Parathyroid adenoma (tissue), 2 donors: ENCODE results near the gene WIPF3.
A peak's percentile ranks its signal among the peaks of the same experiment; 100 is the strongest.

Experiments used
- H2AFZ ChIP-seq: fragments of 300-600 bp; sonication (generic); one replicate; pipeline ENCODE4 v1.7.0; 2017; ENCODE audit warnings: antibody characterized with exemption, mild to moderate bottlenecking
- H3K27ac ChIP-seq: fragments of 300-600 bp; sonication (generic); one replicate; pipeline ENCODE4 v1.7.0; 2017
- H3K27me3 ChIP-seq: fragments of 300-600 bp; sonication (generic); one replicate; pipeline ENCODE4 v1.7.0; 2017; ENCODE audit warnings: low read length; ENCODE audit not compliant: control insufficient read depth, insufficient read depth
- H3K36me3 ChIP-seq: fragments of 300-600 bp; sonication (generic); one replicate; pipeline ENCODE4 v1.7.0; 2017; ENCODE audit warnings: low read length; ENCODE audit not compliant: control insufficient read depth, insufficient read depth
- H3K4me1 ChIP-seq: fragments of 300-600 bp; sonication (generic); one replicate; pipeline ENCODE4 v1.7.0; 2017; ENCODE audit warnings: control low read depth
- H3K4me2 ChIP-seq: fragments of 300-600 bp; sonication (generic); one replicate; pipeline ENCODE4 v1.7.0; 2017; ENCODE audit warnings: low read length
- H3K4me3 ChIP-seq: fragments of 300-600 bp; sonication (generic); one replicate; pipeline ENCODE4 v1.7.0; 2017; ENCODE audit warnings: low read depth, low read length
- H3K79me2 ChIP-seq: fragments of 300-600 bp; sonication (generic); one replicate; pipeline ENCODE4 v1.7.0; 2017; ENCODE audit warnings: control low read depth
- H3K9ac ChIP-seq: fragments of 300-600 bp; sonication (generic); one replicate; pipeline ENCODE4 v1.7.0; 2017; ENCODE audit warnings: mild to moderate bottlenecking
- H3K9me3 ChIP-seq: fragments of 300-600 bp; sonication (generic); one replicate; pipeline ENCODE4 v1.7.0; 2017; ENCODE audit warnings: low read length; ENCODE audit not compliant: control insufficient read depth
- TF ChIP-seq, protein P1 (sequence below): fragments of 300-600 bp; sonication (generic); IDR thresholded peaks from one replicate; pipeline ENCODE4 v1.7.0; 2017; ENCODE audit warnings: antibody characterized with exemption, mild to moderate bottlenecking
- donor health status: primary hyperparathyroidism.

Gene WIPF3

DNA sequence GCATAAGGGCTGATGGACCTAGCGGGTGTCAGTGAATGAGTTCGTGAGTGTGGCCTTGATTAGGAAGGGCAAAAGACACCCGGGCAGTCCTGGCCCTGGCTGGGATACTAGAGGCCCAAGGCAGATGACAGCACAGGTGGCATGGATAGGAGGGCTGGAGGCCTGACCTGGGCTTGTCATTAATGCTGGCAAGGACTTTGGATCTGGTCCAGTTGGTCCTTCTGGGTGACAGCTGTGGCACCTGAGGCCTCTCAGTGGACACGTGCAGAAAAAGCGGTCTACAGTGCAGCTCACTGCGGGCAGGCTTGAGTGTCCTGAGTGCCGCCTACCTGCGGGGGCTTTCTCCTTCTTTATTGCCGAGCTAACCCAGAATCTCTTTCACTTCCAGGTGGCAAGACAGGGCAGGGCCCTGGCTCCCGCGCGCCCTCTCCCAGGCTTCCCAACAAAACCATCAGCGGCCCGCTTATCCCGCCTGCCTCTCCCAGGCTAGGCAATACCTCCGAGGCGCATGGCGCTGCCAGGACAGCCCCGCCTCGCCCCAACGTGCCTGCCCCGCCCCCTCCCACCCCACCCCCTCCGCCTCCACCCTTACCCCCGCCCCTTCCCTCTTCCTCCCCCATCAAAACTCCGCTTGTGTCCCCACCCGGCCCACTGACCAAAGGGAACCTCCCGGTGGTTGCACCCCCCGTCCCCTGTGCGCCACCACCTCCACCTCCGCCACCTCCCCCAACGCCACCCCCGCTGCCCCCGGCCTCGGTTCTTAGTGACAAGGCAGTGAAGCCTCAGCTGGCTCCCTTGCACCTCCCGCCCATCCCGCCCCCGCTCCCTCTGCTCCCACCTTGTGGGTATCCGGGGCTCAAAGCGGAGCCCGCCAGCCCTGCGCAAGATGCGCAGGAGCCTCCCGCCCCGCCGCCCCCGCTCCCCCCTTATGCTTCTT is 77.4 kb downstream of the WIPF3 start:
- no peaks in the 10 kb centered on the region for H3K79me2 ChIP-seq
- no peak overlapping the region for H3K9ac ChIP-seq
- H3K9me3 ChIP-seq: no peaks in the 10 kb centered on the region
- H3K4me1 ChIP-seq: peaks cover 12% of the 10 kb centered on the region
- peak overlapping the region; percentile 81 for H3K27ac ChIP-seq
- H3K27me3 ChIP-seq: no peaks in the 10 kb centered on the region
- TF ChIP-seq, protein P1, sequence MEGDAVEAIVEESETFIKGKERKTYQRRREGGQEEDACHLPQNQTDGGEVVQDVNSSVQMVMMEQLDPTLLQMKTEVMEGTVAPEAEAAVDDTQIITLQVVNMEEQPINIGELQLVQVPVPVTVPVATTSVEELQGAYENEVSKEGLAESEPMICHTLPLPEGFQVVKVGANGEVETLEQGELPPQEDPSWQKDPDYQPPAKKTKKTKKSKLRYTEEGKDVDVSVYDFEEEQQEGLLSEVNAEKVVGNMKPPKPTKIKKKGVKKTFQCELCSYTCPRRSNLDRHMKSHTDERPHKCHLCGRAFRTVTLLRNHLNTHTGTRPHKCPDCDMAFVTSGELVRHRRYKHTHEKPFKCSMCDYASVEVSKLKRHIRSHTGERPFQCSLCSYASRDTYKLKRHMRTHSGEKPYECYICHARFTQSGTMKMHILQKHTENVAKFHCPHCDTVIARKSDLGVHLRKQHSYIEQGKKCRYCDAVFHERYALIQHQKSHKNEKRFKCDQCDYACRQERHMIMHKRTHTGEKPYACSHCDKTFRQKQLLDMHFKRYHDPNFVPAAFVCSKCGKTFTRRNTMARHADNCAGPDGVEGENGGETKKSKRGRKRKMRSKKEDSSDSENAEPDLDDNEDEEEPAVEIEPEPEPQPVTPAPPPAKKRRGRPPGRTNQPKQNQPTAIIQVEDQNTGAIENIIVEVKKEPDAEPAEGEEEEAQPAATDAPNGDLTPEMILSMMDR: no peak
- peak overlapping the region; percentile 87 for H2AFZ ChIP-seq
- peak overlapping the region; percentile 54 for H3K4me3 ChIP-seq
- H3K36me3 ChIP-seq: no peaks in the 10 kb centered on the region
- peak overlapping the region; percentile 68 for H3K4me2 ChIP-seq

DNA sequence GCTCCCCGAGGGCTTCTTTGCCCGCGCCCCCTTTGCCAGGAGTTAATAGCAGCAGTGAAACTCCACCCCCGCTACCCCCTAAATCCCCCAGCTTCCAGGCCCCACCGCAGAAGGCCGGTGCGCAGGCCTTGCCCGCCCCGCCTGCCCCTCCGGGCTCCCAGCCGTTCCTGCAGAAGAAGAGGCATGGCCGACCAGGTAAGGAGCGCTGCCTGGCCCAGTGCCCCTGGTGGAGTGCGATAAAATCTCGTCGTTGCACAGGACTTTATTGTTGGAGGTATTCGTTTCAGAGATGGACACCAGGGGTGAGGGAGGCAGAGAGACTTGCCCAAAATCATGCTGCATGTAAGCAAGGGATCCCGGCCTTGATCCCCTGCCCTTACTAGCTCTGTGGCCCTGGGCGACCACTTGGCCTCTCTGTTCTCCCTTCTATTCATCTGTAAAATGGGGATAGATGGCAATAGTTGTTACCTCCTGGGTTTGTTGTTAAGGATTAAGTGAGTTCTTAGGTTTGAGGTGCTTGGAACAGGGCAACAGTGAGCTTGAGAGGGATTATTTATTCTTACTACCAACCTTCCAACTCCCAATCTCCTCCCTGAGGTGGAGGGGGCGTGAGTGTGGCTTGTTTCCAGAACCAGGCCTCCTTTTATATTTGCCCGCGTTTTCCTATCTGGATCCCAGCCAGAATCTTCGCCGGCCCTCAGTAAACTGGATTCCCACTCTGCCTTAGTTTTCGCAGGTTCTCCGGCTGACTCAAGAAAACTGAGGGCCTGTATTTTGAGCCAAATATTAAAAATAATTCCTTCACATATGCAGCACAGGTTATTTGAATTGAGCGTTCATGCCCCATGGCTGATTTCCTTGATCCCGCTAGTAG is 78.3 kb downstream of the WIPF3 start:
- no peak overlapping the region for H3K9ac ChIP-seq

DNA sequence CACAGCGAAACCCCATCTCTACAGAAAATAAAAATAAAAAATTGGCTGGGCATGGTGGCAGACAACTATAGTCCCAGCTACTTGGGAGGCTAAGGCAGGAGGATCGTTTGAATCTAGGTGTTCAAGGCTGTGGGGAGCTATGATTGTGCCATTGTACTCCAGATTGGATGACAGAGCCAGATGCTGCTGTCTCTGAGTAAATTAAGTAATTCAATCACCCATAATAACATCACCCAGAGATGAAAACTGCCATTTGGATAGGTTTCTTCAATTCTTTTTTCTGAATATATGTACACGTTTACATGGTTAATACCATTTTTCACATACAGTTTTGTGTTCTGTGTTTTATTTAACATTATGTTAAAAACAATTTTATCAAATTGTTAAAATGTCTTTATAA is 79.3 kb downstream of the WIPF3 start:
- no peak overlapping the region for H2AFZ ChIP-seq
- no peaks in the 10 kb centered on the region for H3K36me3 ChIP-seq
- no peak overlapping the region for H3K9ac ChIP-seq
- H3K27ac ChIP-seq: no peak overlapping the region
- no peaks in the 10 kb centered on the region for H3K9me3 ChIP-seq
- H3K27me3 ChIP-seq: no peaks in the 10 kb centered on the region
- peaks cover 22% of the 10 kb centered on the region for H3K4me1 ChIP-seq
- H3K79me2 ChIP-seq: no peaks in the 10 kb centered on the region
- no peak overlapping the region for H3K4me2 ChIP-seq
- TF ChIP-seq, protein P1: no peak
- H3K4me3 ChIP-seq: no peak overlapping the region

More for the DNA sequence above, 78.3 kb downstream of the WIPF3 start:
- no peaks in the 10 kb centered on the region for H3K79me2 ChIP-seq
- peak overlapping the region; percentile 81 for H3K27ac ChIP-seq
- H2AFZ ChIP-seq: peak overlapping the region; percentile 87
- peak overlapping the region; percentile 68 for H3K4me2 ChIP-seq
- no peaks in the 10 kb centered on the region for H3K27me3 ChIP-seq
- no peaks in the 10 kb centered on the region for H3K9me3 ChIP-seq
- peaks cover 14% of the 10 kb centered on the region for H3K4me1 ChIP-seq
- peak overlapping the region; percentile 54 for H3K4me3 ChIP-seq
- TF ChIP-seq, protein P1: peak; percentile 35
- H3K36me3 ChIP-seq: no peaks in the 10 kb centered on the region

DNA sequence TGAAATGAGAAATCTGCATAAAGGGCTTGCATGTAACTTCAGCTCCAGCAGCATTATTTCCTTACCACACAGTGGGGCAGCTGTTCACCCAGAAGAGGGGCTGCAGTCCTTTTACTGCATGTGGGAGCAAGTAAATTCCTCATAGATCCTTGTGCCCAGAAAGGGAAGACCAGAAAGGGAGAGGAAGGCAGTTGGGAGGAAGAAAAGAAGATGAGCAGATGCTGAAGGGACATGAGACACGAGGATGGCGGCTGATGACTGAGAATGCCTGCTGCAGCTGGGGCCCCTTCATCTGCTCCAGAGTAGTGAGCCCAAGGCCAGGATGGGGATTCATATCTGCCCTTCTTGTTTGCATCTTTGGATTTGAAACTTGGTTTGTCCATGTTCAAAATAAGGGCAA is 80.5 kb downstream of the WIPF3 start:
- Histone ChIP-seq H3K9me3 (no peaks in the 10 kb centered on the region), H3K79me2 (no peaks in the 10 kb centered on the region), H3K36me3 (no peaks in the 10 kb centered on the region), H3K27ac (no peak overlapping the region), H3K4me1 (peaks cover 27% of the 10 kb centered on the region), H3K4me3 (no peak overlapping the region), H3K27me3 (no peaks in the 10 kb centered on the region), H3K9ac (no peak overlapping the region), H3K4me2 (no peak overlapping the region), H2AFZ (no peak overlapping the region)
- TF ChIP-seq, protein P1: no peak
